ENCODE data around the gene SRRM3.
"Not testable (repeated sequence)": the region's sequence is repeated elsewhere in the genome, so short reads cannot be mapped to it uniquely, and the experiment has no call there.

SRRM3 gene

GRCh38 chr7:76314042-76314721, 112.5 kb downstream of the SRRM3 start:
- no peak overlapping the region for H3K4me3 ChIP-seq (ENCODE audit: low read length)
- TF ChIP-seq, protein P1, sequence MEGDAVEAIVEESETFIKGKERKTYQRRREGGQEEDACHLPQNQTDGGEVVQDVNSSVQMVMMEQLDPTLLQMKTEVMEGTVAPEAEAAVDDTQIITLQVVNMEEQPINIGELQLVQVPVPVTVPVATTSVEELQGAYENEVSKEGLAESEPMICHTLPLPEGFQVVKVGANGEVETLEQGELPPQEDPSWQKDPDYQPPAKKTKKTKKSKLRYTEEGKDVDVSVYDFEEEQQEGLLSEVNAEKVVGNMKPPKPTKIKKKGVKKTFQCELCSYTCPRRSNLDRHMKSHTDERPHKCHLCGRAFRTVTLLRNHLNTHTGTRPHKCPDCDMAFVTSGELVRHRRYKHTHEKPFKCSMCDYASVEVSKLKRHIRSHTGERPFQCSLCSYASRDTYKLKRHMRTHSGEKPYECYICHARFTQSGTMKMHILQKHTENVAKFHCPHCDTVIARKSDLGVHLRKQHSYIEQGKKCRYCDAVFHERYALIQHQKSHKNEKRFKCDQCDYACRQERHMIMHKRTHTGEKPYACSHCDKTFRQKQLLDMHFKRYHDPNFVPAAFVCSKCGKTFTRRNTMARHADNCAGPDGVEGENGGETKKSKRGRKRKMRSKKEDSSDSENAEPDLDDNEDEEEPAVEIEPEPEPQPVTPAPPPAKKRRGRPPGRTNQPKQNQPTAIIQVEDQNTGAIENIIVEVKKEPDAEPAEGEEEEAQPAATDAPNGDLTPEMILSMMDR (IDR thresholded peaks at IDR 0.05; ENCODE audit: insufficient read depth, low read depth, low read length, missing control alignments), result peak; percentile 98
- peak; percentile 92 for DNase-seq (ENCODE audit: low read depth)

- not testable (repeated sequence) for H3K4me3 ChIP-seq (ENCODE audit: low read length); DNase-seq (ENCODE audit: low read depth)
Observed at GRCh38 chr7:76314740-76315139, 113.0 kb downstream of the SRRM3 start.

- TF ChIP-seq, protein P1 (IDR thresholded peaks at IDR 0.05; ENCODE audit: insufficient read depth, low read depth, low read length, missing control alignments), result no peak
- H3K4me3 ChIP-seq (ENCODE audit: low read length), result no peak overlapping the region
- DNase-seq (ENCODE audit: low read depth), result no peak
Observed at GRCh38 chr7:76315364-76315763, 113.7 kb downstream of the SRRM3 start.

DNA sequence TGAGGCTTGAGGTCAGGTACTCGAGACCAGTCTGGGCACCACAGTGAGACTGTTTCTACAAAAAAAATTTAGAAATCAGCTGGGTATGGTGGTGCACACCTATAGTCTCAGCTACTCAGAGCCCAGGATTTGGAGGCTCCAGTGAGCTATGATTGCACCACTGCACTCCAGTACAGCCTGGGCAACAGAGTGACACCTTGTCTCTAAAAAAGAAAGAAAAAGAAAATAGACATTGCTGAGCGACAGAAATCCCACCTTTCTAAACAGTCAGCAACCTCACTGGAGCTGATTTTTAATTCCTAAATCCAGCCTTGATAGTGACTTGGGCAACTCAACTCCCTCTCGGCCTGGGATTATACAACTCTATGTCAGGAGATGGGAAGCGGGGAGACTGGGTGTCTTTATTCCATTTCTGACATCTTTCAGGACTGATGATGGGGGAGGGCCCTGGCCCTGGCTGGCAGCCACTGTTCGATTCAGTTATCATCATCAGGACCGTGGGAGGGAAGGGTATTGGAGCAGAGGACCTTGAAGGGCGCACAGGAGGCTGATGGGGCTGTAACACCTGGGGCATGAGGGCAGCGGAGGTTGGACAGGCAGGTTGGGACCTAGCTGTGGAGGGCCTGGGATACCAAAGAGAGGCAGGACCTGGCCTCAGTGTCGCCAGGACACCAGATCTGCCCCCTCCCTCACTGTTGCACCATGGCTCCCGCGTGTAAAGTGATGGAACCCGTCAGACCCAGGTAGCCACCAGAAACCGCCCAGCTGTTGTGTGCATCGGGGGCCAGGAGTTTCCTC, 115.5 kb downstream of the SRRM3 start:
- TF ChIP-seq, protein P1 (IDR thresholded peaks at IDR 0.05; ENCODE audit: insufficient read depth, low read depth, low read length, missing control alignments), result no peak
- DNase-seq (ENCODE audit: low read depth), result no peak
- peak overlapping the region; percentile 78 for H3K4me3 ChIP-seq (ENCODE audit: low read length)

- peak; percentile 97 for DNase-seq (ENCODE audit: low read depth)
- peak overlapping the region; percentile 78 for H3K4me3 ChIP-seq (ENCODE audit: low read length)
- TF ChIP-seq, protein P1 (IDR thresholded peaks at IDR 0.05; ENCODE audit: insufficient read depth, low read depth, low read length, missing control alignments), result no peak
Observed at GRCh38 chr7:76317782-76318487, 116.2 kb downstream of the SRRM3 start.

DNA sequence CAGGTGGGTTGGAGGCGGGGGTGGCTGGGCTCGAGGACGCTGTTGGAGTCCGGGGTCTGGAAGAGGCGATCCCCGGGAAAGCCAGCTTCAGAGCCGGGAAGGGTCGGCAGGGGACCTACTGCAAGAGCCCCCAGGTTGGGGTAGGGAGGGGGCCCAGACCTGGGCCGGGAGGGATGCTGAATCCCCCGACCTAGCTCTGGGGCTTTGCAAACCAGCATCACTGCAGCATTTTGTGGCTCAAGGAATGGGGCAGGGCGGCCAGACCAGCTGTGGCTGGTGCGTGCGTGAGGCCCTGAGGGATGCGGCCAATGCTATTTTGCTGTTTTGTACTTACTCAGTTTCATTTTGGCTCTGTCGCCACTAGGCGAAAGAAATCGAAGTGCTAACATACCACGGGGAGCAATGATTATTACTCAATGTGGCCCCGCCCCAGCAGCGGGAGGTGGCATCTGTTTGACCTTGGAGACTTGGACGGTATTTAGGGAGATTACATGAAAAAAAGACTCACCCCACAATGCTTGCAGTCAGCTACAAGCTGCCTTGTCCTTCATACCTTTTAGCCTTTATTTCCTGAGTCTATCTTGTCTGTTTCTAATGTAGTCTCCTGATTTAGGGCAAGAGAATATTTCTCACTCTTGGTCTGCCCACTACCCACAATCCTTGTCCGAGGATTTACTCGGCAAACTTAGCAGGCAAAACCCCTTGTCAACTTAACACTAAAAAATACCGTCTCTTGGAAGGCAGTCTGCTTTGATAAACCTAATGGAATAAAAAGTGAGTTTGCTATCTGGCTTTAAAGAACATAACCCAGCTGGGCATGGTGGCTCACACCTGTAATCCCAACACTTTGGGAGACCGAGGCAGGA, 117.0 kb downstream of the SRRM3 start:
- H3K4me3 ChIP-seq (ENCODE audit: low read length), result peak overlapping the region; percentile 78
- peak; percentile 80 for DNase-seq (ENCODE audit: low read depth)
- TF ChIP-seq, protein P1 (IDR thresholded peaks at IDR 0.05; ENCODE audit: insufficient read depth, low read depth, low read length, missing control alignments), result peak; percentile 45
